Coronary artery (tissue), 2 donors: Measurements from ENCODE around the gene FSTL1.

Experiments used
- DNase-seq: peaks from one replicate; pipeline ENCODE4 v3.0.0-alpha.2; 2017; ENCODE audit warnings: low spot score
- H3K27ac ChIP-seq, 2 donors: fragments of 200-600 bp; sonication (generic); one replicate each; pipeline ENCODE4 v1.5.1; 2016 to 2019
- H3K4me3 ChIP-seq: fragments of 200-600 bp; sonication (generic); 2 replicates; pipeline ENCODE4 v1.5.1; 2016; ENCODE audit warnings: mild to moderate bottlenecking, moderate library complexity
- TF ChIP-seq, protein P1 (sequence below): fragments of 200-600 bp; sonication (generic); IDR thresholded peaks from one replicate; pipeline ENCODE4 v1.5.1; 2019; ENCODE audit warnings: antibody characterized with exemption

FSTL1 gene

DNA sequence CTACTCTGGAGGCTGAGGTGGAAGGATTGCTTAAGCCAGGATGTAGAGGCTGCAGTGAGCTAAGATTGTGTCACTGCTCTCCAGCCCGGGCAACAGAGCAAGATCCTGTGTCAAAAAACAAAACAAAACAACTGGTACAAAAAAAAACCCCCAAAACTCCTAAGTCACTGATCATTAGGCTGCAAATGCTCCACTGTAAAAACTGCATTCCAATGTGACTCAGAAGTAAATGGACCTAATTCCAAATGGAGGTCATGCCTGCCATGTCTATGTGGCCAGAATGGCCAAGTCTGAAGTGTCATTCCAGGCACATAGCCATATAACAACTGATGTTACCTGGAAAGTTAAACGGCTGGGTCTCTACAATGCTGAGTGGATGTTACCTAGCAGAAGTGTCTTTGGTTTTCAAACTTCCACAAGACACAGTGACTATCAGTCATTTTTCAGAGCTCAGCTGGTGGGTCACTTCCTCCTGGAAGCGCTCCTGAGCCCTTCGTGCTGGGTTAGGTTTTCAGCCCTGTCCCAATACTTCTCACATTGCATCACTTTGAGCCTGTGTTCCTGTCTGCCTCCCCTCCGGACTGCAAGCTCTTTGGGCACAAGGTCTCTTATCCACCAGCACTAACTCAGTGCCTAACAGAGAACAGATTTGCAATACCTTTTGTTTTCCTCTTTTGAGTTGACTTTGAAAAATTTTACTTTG, 10.6 kb downstream of the FSTL1 start:
- Histone ChIP-seq H3K4me3 (peak overlapping the region; percentile 40), H3K27ac (peak overlapping the region; percentile 80 to 94)
- TF ChIP-seq, protein P1, sequence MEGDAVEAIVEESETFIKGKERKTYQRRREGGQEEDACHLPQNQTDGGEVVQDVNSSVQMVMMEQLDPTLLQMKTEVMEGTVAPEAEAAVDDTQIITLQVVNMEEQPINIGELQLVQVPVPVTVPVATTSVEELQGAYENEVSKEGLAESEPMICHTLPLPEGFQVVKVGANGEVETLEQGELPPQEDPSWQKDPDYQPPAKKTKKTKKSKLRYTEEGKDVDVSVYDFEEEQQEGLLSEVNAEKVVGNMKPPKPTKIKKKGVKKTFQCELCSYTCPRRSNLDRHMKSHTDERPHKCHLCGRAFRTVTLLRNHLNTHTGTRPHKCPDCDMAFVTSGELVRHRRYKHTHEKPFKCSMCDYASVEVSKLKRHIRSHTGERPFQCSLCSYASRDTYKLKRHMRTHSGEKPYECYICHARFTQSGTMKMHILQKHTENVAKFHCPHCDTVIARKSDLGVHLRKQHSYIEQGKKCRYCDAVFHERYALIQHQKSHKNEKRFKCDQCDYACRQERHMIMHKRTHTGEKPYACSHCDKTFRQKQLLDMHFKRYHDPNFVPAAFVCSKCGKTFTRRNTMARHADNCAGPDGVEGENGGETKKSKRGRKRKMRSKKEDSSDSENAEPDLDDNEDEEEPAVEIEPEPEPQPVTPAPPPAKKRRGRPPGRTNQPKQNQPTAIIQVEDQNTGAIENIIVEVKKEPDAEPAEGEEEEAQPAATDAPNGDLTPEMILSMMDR, result no peak
- DNase-seq, result peak; percentile 70

GRCh38 chr3:120438665-120439370, 12.0 kb downstream of the FSTL1 start:
- peak overlapping the region; percentile 40 for H3K4me3 ChIP-seq
- peak overlapping the region; percentile 80 to 94 for H3K27ac ChIP-seq
- peak; percentile 86 for DNase-seq
- TF ChIP-seq, protein P1, result no peak

- TF ChIP-seq, protein P1, result no peak
- peak overlapping the region; percentile 80 to 94 for H3K27ac ChIP-seq
- DNase-seq, result peak; percentile 31
- H3K4me3 ChIP-seq, result peak overlapping the region; percentile 40
Observed at GRCh38 chr3:120438216-120438615, 12.6 kb downstream of the FSTL1 start.

DNA sequence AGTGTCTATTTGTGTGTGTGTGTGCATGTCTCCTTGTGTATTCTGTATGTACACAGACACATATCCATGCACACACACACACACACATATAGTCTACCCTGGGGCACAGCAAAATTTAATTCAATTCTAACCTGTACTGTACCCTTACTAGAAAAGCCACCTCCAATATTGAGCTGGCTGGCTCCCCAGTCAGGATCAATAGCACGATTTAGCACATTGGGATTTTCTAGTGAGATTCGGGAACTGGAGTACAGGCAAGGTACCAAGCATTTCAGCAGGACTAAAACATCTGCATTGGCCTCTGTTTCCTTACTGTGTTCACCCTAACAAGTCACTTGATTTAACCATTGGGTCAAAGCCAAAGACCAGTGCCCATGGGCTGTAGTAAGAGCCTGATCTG, 13.2 kb downstream of the FSTL1 start:
- DNase-seq, result peak; percentile 24
- Histone ChIP-seq H3K4me3 (no peak overlapping the region), H3K27ac (peak overlapping the region; percentile 80 to 94)
- TF ChIP-seq, protein P1, result no peak

DNA sequence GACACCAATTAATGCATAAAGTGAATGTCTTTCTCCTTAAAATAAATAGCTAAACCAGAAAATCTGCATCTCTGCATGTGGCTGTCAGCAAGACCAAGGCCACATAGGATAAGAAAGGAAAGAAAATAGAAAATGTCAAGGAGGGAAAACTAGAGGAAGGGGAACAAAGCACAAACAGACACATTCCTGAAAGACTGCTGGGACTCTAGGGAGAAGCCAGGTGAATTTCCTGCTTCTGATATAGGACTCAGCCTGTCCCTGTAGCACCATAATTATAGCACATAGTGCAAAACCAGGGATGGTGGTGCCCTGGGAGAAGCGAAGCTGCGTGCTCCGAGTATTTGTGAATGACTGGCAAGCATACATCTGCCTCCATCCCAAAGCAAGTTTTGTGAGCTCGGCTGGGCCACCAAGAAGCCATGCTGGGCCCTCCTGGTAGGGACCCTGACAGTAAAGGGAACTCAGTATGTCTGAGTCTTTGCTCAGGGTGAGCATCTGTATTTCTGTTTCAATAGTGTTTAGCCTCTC, 14.2 kb downstream of the FSTL1 start:
- no peak overlapping the region for H3K4me3 ChIP-seq
- peak; percentile 50 for DNase-seq
- TF ChIP-seq, protein P1, result no peak
- H3K27ac ChIP-seq, result peak overlapping the region; percentile 29 to 94

- TF ChIP-seq, protein P1, result no peak
- peak overlapping the region; percentile 29 to 94 for H3K27ac ChIP-seq
- peak overlapping the region; percentile 28 for H3K4me3 ChIP-seq
- DNase-seq, result peak; percentile 33
Observed at GRCh38 chr3:120435621-120436020, 15.2 kb downstream of the FSTL1 start.
